ENCODE results near the gene PDE7B. TPM values are rescaled to one million over a fixed set of nuclear protein-coding genes. Genes with fewer than 3 reads are reported as not detected.

PDE7B gene
- total RNA-seq, 1 donor from 2014 or later = 1.0 TPM

- peak; percentile 56 for DNase-seq (ENCODE audit: low read depth)
Observed at GRCh38 chr6:136226027-136226673, 374.6 kb downstream of the PDE7B start.

DNA sequence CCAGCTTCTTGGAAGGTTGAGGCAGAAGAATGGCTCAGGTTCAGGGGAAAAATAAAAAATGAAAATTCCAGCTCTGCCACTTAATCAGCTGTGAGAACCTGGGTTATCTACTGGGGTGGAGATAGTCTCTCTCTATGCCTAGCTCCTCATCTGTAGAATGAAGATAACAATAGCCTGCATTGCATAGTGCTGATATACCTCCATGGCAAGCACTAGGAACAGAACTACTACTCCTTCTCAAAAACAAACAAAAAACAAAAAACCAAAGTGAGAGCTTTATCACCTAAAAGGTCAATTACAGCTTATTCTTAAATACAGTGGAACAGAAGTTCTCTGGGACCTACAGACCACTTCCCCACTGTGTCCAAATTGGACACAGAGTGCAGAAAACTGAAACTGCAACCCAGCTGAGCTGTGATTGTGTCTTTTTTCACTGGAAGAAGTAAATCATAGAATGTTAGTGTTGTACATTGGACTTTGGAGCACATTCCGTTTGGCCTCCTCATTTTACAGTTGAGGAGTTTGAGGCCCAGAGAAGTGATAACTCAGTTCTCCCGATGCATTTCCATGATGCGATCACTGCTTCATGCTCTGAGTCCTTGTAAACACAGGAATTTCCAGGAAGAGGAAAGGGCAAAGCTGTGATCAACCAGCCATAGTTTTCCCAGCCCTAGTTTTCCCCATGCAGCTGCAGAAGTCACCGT is 375.3 kb downstream of the PDE7B start:
- DNase-seq (ENCODE audit: low read depth) = no peak

- no peak for DNase-seq (ENCODE audit: low read depth)
Observed at GRCh38 chr6:136228814-136229213, 377.3 kb downstream of the PDE7B start.

- DNase-seq (ENCODE audit: low read depth) = no peak
Observed at GRCh38 chr6:136230219-136230853, 378.8 kb downstream of the PDE7B start.

- no peak for DNase-seq (ENCODE audit: low read depth)
Observed at GRCh38 chr6:136232701-136233100, 381.2 kb downstream of the PDE7B start.

- DNase-seq (ENCODE audit: low read depth) = no peak
Observed at GRCh38 chr6:136235233-136235564, 383.7 kb downstream of the PDE7B start.

DNA sequence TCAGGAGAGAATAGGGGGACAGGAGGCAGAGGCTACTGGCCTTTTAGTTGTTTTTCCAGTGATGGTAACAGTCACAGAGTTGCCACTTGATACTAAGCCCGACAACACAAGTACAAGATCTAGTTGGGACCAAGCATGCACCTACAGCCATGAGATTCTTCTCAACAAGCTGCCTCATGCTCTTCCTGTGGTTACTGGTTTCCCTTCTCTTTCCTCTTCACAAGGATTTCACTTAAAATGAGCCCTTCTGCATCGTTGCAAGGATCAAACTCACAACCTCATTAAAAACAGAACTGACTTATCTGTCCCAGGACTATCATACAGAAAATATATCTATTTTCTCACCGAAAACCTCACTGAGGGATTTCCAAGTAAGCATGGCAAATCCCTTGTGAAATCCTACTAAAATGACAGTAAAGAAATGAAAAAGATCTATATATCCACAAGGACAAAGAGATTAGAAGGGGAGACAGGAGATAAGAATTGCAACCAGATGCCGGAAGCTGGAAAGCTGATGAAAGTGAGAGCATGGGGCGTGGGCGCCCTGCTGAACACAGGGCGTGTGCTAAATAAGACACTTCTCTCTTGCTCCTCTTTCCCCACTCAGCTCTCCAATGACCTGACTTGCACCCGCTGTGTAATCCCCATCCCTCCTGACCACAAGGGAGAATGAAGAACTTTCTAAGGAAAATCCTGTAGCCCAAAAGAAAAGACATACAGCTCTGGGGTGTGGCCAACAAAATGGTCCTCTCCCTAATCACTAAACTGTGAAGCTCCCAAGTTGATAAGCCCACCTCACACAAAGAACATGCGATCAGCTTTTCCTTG is 385.2 kb downstream of the PDE7B start:
- DNase-seq (ENCODE audit: low read depth) = no peak

- DNase-seq (ENCODE audit: low read depth) = no peak
Observed at GRCh38 chr6:136244061-136244616, 392.6 kb downstream of the PDE7B start.
